ENCODE data around the gene INF2.

The INF2 gene

DNA sequence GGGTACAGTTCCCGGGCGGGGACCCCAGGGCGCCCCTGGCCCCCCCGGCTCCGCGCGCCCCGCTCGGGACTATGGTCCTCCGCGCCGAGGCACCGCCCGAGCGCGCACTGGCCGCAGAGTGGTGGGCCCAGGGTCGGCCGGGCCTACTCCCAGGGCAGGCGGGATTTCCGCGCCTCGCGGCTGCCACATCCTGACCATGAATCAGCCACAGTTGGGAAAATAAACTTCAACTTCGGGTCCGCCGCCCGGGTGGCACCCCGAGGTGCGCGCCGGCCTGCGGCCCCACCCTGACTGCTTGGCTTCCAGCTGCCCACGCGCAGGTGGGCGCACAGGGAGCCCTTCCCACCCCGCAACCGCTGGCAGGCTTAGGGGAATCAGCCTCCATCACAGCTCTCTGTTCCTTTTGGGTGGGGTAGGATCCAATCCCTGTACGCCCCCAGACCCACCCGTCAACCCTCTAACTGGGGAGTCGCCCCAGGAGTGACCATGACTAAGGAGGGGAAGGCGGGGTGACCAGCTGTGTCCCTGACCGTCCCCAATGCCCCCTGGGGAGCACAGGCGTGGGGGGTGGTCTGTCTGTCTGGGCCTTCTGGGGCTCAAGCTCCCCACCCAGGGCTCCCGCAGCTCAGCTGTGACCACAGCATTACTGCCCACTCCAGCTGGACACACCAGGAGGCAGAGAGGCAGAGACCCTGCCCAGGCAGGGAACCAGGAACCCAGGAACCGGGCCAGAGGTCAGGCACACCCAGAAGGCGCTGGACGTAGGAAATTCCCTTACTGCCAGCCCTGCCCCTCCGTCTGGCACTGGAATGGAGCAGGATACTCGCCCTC, 678 bp downstream of the INF2 start:
- no peak for DNase-seq (ENCODE audit: low read depth in 2 of 2)

DNA sequence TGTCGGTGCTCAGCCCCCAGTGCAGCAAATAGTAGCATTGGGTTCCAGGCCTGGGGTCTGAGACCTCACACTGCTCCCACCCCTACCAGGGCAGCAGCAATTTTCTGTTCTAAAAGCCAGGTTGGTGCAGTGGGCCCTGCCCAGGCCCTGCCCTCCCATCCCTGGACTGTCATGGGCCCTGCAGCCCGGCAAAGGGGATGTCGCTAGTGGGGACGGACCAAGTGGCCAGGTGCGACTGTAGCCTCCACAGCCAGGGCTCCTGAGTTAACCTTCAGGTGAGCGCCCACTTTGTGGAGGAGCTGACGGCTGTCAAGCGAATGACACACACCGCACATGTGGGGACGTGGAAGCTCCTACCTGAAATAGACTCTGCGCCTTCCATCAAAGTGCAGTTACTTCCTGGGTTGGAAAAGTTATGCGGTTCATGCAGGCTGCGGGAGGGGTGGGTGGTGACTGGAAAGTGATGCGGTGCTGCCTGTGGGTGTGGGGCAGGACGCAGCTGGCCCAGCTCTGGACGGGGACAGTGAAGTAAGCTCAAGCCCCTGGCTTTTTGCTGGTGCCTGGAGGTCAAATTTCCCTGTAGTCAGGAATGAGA, 1.5 kb downstream of the INF2 start:
- no peak for DNase-seq (ENCODE audit: low read depth in 2 of 2)

DNA sequence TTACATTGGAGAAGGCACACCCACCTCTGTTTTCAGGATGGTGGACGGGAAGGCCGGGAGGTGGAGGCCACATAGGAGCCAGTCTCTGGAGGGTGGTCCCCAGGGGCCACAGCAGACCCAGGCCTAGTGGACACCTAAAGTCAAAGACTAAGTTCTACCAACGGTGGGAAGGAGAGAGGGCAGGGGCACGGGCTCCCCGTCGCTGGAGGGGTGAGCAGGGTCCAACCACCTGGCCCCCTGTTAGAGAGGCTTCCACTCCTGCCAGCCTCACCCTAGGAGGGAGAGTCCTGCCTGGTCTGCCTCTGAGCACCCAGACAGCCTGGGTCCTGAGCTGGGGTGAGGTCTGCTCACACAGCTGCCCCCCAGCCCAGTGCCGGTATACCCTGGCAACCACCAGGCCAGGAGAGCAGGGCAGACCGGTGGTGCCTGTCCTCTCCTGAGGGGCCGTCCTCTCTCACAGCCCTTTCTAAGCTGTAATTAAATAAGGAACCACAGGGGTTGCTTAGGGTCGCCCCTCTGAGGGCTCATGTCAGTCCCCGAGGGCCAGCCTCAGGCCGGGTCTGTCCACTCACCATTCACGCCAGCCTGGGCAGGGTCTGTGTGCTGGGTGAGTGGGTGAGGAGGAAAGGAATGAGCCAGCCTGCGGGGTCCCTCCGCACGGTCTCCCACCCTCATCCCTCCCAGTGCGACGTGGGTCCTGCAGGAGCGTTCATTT, 2.3 kb downstream of the INF2 start:
- no peak for DNase-seq (ENCODE audit: low read depth in 2 of 2)

DNA sequence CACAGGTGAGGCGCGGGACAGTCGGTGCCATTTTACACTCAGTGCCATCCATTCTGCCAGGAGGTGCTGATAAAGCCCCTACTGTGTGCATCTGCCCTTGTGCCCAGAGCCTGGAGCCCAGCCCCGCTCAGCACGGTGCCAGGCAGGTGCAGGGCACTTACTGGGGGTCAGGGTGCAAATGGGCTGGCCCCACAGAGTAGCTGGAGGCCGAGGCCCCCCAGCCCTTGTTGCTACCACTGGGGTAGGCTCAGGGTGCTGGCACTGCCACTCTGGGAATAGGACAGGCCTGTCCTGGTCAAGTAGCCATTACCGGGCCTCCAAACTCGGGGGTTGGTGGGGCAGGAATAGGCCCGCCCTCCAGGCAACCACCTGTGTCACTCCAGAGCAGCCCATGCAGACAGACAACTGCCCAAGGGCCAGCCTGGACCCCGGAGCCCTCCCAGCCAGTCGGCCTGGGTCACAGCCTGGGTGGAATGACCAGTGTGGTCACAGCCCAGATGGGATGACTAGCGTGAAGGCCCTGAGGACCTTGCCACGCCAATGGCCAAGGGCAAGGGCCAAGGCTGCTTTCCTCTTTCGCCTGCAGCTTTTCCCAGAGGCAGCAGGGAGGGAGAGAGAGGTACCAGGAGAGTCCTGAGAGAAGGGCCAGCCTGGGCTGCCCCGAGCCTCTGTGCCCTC, 3.0 kb downstream of the INF2 start:
- no peak for DNase-seq (ENCODE audit: low read depth in 2 of 2)

DNA sequence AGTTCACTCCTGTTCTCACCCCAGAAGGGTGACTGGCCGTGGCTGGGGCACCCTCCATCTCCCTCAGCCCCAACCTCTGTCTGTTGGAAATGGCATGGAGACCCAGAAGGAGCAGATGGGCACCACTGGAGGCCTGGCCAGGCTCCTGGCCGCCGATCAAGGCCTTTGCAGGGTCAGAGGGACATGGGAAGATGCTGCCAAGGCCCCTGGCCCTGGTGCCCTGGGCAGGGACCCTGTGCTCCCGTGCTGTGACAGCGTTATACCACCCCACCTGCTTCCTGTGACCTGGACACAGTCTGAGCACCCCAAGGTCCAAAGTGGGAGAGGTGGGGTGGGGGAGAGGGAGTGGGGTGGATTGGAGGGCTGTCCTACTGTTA, 3.5 kb downstream of the INF2 start:
- no peak for DNase-seq (ENCODE audit: low read depth in 2 of 2)

DNA sequence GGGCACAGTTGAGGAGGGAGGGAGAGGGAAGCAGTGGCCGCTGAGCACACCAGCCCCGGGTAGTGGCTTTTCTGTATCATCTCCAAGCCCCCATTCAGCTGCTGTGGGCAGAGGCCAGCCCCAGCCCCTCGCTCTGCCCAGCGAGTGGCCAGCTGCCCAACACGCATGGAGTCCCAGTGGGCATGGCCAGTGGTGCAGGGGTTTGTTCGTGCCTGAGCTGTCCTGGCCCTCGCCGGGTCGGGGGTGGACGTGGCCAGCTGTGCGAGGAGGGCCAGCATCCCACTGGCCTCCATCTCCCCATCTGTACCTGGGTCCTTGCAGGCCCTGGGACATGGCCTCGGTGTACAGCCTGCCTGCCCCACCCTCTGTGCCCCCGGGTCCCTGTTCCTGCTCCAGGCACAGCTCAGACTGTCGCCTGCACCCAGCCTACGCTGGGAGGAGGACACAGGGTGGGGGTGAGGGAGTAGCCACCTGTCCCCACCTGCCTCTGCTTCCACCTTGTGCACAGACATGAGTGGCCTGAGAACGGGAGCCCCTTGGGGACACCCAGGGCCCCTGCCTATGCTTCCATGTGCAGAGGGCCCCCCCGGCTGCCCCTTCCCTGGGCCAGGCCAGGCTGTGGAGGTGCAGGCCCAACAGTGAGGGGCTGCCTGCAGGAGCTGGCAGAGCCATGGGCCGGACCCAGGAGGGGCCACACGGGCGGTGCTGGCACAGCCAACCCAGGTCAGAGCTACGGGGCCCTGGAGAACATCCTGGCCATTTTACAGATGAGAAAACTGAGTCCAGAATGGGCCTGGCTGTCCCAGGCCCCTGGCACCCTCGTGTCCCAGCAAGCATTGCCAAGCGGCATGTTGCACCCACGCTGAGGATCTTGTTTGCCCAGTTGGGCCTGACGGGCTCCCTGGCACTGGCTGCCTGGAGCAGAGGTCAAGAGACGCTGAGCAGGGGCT, 4.3 kb downstream of the INF2 start:
- DNase-seq (ENCODE audit: low read depth in 2 of 2), result no peak

DNA sequence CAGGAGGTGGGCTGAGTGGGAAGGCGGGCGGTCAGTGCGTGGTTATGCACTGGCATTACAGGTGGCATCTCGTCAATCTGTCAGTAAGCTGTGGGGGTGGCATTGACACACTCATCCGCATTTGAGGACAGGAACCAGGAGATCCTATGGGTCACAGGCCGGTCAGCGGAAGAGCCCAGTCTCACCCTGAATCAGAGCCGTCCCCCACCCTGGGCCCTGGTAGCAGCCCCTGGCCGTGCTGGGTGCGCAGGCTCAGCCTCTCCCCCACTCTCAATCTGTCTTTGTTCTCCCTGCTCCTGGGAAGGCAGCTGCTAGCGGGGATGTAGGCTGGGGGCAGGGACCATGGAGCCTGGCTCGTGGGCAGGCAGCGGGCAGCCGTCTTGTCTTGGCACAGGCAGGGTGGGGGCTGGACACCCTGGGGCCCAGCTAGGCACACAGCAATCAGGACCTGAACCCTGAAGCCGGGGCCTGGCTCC, 5.1 kb downstream of the INF2 start:
- DNase-seq (ENCODE audit: low read depth in 2 of 2), result no peak

DNA sequence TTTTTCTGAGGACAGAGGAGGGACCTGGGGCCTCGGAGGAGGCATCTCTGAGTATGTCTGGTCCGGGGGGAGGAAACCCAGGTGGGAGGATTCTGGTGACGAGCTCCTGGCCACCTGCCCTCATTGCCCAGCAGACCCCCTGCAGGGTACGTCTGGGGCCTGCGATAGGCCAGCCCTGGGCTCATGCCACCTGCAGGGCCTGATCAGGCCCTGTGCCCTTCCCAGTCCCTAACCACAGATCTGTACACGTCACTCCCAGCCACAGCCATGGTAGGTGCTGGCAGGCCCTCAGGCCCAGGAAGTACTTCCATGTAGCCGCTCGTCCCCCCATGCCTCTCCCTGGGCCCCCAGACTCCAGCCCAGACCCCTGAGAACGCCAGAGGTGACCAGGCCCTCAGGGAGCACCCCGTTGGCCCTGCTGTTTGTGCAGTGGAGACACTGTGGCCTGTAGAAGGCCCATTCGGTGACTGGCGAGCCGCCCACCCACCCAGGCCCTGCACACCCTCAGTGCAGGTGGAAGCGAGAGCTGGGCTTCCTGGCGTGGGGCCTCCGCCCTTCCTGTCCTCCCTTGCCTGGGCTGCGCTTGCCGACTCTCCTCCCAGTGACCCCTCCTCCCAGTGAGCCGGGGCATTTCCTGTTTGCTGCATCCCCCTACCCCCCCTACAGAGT, 5.7 kb downstream of the INF2 start:
- DNase-seq (ENCODE audit: low read depth in 2 of 2), result peak in 1 of 2 donors; percentile 43

DNA sequence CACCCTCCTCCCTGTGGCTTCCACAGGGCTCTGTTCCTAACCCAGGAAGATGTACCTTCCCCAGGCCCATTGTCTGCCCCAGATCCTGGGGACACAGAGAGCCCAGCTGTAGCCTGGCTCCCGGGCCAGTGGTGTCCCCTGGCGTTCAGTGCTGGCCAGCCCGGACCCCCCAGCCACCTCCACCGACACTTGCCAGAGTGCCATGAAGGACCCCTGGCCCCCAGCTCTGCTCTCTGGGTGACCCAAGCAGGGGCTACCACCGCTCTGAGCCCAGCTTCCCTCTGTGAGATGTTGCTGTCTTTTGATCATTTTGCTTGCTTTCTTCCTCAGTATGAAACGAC, 6.2 kb downstream of the INF2 start:
- DNase-seq (ENCODE audit: low read depth in 2 of 2), result no peak

DNA sequence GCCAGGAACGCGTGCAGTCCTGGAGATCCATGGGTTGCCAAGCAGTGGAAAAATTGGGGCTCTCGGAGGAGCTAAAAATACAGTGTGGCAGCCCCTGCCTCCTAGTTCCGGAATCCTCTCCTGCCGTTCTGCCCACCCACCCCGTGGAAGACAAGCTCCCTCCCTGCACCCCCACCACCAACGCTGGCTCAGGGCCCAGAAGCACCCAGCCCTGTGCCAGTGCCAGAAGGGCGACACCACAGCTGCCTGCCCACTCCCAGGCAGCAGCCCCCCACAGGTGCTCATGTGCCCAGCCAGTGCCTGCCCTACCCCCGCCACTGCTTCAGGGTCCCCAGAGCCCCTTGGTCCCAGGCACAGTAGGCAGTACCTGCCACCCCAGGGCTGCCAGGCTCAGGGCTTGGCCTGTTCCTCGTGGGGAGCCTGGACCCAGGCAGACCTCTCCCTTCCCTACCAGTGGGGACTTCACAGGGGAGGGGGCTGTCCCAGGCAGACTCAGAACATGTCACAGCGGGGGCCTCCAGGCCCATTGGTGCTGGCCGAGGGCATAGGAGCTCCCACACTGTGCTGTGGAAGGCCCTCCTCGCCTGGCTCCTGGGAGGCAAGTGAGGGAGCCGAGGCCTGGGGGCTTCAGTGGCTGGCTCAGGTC, 7.4 kb downstream of the INF2 start:
- DNase-seq (ENCODE audit: low read depth in 2 of 2), result no peak

DNA sequence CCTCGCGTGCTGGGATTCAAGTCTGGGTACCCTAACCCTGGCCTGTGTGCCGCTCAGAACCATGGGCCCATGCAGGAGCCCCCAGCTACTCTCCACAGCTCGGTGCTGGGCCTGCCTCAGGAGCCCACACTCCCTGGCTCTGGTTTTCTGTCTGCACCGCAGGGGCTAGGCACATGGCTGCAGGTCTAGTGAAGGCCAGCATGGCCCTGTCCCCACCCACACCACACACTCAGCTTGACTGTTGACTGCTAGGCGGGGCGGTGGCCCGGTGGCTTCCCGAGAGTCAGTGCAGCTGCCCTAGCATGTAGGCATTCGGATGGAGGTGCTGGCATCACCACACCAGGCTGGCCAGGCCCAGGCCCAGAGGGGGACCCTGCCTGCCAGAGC, 7.9 kb downstream of the INF2 start:
- no peak for DNase-seq (ENCODE audit: low read depth in 2 of 2)

DNA sequence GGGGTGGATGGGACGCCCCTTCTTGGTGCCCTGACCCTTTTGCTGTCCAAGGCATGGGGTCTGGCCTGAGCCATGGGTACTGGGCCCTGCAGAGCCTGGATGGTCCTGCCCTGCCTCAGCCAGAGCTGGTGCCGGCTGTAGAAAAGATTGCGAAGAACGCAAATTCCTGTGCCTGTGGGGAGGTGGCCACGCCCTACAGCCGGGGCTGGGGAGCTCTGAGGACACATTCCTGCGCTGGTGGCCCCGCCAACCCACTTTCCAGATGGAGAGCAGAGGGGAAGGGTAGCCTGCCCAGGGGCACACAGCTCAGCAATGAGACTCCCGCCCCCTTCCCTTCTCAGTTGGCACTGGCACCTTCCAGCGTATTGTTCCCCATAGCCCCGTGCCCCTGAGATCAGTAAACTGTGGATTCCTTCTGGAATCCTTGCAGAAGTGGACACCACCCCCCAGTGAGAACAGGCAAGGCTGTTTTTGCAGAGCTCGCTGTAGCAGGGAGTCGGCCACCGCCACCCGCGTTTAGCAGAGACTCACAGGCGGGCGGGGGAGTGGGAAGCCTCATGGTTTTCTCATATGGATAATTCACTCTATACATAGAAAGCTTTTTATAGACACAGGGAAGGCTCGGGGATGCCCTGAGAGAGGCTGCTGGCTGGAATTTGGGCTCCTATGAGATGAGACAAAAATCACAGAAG, 8.6 kb downstream of the INF2 start:
- DNase-seq (ENCODE audit: low read depth in 2 of 2), result no peak

DNA sequence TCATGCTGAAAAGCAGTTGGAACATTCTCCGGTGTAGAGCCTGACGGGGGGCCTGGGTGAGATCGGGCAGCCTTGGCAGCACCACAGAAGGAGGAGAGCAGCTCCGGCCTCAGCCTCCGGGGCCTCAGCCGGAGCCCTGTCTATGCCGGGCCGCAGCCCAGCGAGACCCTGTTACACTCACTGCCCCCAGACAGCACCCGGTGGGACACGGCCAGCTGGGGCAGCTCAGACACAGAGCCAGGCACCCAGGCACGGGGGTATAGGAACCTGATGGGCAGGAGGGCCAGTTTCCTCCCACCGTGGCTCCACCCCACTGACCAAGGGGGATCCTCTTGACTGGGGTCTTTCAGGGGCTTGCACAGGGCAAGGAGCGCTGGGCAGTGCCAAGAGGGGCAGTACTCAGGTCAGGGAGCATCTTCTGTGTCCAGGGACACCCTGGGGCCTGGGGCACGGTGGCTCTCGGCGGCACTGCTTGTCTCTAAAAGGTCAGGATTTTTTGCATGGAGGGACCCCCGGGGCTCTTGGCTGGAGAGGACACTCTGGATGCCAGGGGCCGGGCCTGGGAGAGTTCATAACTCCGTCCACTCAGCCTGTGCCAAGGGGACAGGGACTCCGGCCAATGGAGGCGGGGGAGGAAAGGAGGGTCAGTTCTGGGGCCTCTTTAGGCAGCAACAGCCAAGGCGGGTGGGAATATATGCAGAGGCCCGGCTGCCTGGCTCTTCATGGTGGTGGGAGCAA, 9.4 kb downstream of the INF2 start:
- no peak for DNase-seq (ENCODE audit: low read depth in 2 of 2)

DNA sequence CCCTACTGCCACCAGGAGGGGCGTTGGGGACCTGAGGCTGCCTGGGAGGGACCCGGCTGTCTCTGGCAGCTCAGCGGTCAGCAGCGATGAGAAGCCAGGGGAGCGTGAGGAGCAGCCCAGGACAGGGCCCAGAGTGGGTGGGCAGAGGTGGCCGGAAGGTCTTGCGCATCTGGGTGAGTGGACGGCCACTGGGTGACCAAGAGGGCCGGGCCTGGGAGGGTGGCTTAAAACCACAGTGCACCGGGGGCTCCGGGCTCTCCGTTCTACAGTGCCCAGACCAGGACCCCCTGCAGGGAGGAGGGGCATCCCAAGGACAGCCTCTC, 10.0 kb downstream of the INF2 start:
- DNase-seq (ENCODE audit: low read depth in 2 of 2), result no peak

DNA sequence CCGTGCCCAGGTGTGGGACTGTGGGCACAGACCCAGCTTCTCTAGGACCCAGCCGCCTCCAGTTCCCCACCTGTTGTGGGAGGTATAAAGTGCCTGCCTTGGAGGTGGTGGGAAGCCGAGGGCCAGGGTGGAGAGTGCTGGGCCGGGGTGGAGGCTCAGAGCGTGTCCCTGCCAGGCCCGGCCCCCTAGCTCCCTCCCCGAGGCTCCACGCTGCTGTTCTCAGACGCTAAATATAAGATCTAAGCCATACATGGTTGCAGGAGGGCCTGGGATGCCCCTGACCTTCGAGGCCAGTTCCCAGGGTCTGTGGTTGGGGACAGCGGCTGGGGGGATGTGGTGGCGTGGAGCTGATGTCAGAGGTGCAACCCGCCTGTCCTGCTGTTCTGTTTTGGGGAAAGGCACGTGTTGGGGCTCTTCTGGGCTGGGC, 10.8 kb downstream of the INF2 start:
- no peak for DNase-seq (ENCODE audit: low read depth in 2 of 2)

DNA sequence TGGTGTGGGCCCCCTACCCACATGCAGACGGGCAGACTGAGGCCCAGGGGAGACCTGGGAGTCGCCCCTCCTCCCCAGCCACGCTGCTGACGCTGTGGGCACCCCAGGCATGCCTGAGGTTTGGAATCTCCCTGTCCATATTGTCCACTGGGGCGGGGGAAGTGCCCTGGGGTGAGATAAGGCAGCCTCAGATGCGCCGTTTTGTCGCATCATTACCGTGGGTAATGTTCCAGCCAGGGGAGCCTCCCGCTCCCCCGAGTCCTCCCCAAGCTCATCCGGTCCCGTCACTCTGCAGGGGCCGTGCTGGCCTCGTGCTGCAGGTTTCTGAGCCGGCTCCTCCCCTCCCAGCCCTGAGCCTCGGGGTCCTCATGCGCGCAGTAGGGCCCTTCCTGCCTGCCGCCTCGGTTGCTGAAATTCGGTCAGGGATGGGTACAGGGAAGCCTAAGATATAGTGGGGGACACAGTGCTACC, 11.4 kb downstream of the INF2 start:
- DNase-seq (ENCODE audit: low read depth in 2 of 2), result no peak

DNA sequence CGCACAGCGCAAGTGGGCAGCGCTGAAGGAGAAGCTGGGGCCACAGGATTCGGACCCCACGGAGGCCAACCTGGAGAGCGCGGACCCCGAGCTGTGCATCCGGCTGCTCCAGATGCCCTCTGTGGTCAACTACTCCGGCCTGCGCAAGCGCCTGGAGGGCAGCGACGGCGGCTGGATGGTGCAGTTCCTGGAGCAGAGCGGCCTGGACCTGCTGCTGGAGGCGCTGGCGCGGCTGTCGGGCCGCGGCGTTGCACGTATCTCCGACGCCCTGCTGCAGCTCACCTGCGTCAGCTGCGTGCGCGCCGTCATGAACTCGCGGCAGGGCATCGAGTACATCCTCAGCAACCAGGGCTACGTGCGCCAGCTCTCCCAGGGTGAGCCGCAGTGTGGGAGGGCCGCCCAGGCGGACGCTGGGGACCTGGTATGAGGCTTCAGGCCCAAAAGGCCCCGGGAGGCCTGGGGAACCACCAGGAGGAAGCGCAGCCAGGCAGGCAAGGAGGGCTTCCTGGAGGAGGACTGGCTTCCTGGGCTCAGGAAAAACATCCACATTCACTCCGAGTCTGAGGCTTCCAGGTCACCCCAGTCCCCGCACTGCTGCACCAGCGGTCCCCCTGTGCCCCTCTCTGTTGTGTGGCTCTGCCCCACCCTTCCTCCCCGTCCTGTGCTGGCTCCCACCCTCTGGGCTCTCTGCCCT, 12.1 kb downstream of the INF2 start:
- no peak for DNase-seq (ENCODE audit: low read depth in 2 of 2)

DNA sequence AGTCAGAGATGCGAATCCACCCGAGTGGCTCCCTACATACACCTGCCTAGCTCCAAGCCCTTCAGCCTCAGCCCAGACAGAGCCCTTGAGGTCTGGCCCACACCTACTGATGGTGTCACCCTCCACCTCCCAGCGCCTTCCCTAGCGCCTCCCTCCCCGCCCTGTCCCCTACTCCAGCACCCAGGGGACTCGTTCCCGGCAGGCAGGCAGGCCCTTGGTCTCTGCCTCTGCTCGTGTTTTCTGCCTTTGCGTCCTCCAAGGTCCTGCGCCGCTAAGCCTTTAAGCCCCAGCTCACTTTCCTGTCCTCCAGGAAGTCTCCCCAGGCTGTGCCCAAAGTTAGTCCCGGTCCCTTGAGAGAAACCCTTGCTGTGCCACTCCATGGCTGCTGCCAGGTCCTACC, 12.7 kb downstream of the INF2 start:
- no peak for DNase-seq (ENCODE audit: low read depth in 2 of 2)

Data from stimulated activated CD4-positive, alpha-beta T cell treated with anti-CD3 and anti-CD28 coated beads, Interleukin-15, amount 100 ng/mL, for 48 hours (primary cell).